ENCODE results near the gene PRDM16. TPM values are rescaled to one million over a fixed set of nuclear protein-coding genes. Genes with fewer than 3 reads are reported as not detected.

The PRDM16 gene
- total and polyA plus RNA-seq, 2 of the 4 experiments (the other 2 are of a cell fraction) = 0.02 TPM; not detected in 1

DNA sequence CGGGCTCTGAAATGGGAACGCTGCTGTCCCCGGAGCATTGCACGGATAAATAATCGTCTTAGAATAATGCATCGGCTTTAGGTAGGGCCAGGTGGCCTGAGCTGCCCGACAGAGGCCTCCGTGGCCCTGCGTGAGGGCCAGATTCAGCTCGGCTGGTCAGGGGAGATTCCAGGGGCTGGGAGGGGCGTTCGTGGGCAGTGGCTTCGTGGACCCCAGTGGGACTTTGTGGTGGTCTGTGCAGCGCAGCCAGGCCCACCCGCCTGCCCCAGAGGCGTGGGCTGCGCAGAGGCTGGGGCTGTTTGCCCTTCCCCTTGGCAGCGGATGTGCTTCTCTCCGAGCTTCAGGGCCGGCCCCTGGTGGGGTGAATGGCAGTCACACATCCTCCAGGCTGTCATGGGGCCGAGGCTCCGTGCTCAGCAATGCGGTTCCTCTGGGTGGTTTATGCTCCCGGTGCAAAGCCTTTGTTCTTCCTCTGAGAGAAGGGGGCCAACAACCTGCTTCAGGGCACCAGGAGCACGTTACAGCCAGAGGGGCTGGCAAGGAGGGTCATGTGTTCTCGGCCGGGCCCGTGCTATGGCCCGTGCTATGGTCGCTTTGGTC is 104.5 kb downstream of the PRDM16 start:
- no peaks in the 10 kb centered on the region for H3K36me3 ChIP-seq (ENCODE audit: control insufficient read depth, insufficient read depth, low read length)
- DNase-seq (no peak), ATAC-seq (ENCODE audit: low read depth) (no peak)
- ChIA-PET CTCF (no interaction called here), POLR2A (ENCODE audit: unreplicated experiment) (no interaction called here)
- no peak overlapping the region for H3K4me2 ChIP-seq (ENCODE audit: low read depth, low read length)
- no peak overlapping the region for H3K18ac ChIP-seq (ENCODE audit: low read depth, low read length)
- intact Hi-C loops (cut with micrococcal nuclease) = no loop called here
- H3K27me3 ChIP-seq (ENCODE audit: control insufficient read depth, insufficient read depth, low read length) = no peaks in the 10 kb centered on the region
- H3K23ac ChIP-seq (ENCODE audit: low read depth, low read length) = no peak overlapping the region
- no peak overlapping the region for H4K8ac ChIP-seq (ENCODE audit: low read depth in 2 of 2, low read length in 2 of 2)
- H3K9me3 ChIP-seq (ENCODE audit: control insufficient read depth, insufficient read depth, low read length) = peaks cover 29% of the 10 kb centered on the region
- in situ Hi-C loops (cut with MboI; ENCODE audit: low sequenced_read_pairs) = loop anchor here (10.0 kb wide), 1 partner anchor 61 kb away; no protein-coding TSS in a partner anchor
- H2AFZ ChIP-seq (replicated peaks; ENCODE audit: low read length, poor library complexity) = no peak overlapping the region
- no peak overlapping the region for H4K5ac ChIP-seq (ENCODE audit: low read depth, low read length)
- no peaks in the 10 kb centered on the region for H3K9me1 ChIP-seq (ENCODE audit: insufficient read depth, low read length)
- no peak overlapping the region for H2BK5ac ChIP-seq (ENCODE audit: low read depth, low read length, poor library complexity, severe bottlenecking)
- no TSS peak for BruUV-seq (replicated peaks)
- no peak overlapping the region for H3K56ac ChIP-seq (ENCODE audit: extremely low read depth, insufficient read depth, low read length)
- H3K79me1 ChIP-seq (ENCODE audit: low read depth in 1 of 2, low read length in 2 of 2) = no peaks in the 10 kb centered on the region
- no peak overlapping the region for H2BK15ac ChIP-seq (ENCODE audit: low read depth, low read length)
- peaks cover 6% of the 10 kb centered on the region; the same call in 1 of the 2 replicates for H3K4me1 ChIP-seq (ENCODE audit: control insufficient read depth, insufficient read depth, low read length)
- H2BK20ac ChIP-seq (ENCODE audit: low read depth, low read length) = no peak overlapping the region
- H3K9ac ChIP-seq (ENCODE audit: low read depth, low read length) = no peak overlapping the region
- no peak overlapping the region for H3K4ac ChIP-seq (ENCODE audit: low read depth, low read length)
- no peak overlapping the region for H3K4me3 ChIP-seq (ENCODE audit: insufficient read depth, low read depth, low read length)
- no peak overlapping the region for H2AK5ac ChIP-seq (ENCODE audit: low read depth, low read length)
- 79% methylated on average over 22 of the region's 30 CpGs; no CpG with 5 or more reads in 1 of the 2 experiments for WGBS, 2 experiments (ENCODE audit: extremely low coverage in 2 of 2, insufficient read length in 1 of 2)
- dilution Hi-C loops (cut with HindIII; ENCODE audit: low sequenced_read_pairs, unreplicated experiment) = no loop called here
- H2BK120ac ChIP-seq (ENCODE audit: low read depth, low read length) = no peak overlapping the region
- no peaks in the 10 kb centered on the region for H4K20me1 ChIP-seq (ENCODE audit: insufficient read depth, low read length)
- H2AK9ac ChIP-seq (replicated peaks; ENCODE audit: low read depth, low read length, poor library complexity) = no peak overlapping the region
- no peak overlapping the region for H3K14ac ChIP-seq (replicated peaks; ENCODE audit: low read depth, low read length)
- no peak overlapping the region for H3K27ac ChIP-seq (ENCODE audit: insufficient read depth, low read length)
- no peak for TF ChIP-seq FOS (IDR thresholded peaks at IDR 0.05; ENCODE audit: low read depth, low read length)
- TF ChIP-seq, protein P1, sequence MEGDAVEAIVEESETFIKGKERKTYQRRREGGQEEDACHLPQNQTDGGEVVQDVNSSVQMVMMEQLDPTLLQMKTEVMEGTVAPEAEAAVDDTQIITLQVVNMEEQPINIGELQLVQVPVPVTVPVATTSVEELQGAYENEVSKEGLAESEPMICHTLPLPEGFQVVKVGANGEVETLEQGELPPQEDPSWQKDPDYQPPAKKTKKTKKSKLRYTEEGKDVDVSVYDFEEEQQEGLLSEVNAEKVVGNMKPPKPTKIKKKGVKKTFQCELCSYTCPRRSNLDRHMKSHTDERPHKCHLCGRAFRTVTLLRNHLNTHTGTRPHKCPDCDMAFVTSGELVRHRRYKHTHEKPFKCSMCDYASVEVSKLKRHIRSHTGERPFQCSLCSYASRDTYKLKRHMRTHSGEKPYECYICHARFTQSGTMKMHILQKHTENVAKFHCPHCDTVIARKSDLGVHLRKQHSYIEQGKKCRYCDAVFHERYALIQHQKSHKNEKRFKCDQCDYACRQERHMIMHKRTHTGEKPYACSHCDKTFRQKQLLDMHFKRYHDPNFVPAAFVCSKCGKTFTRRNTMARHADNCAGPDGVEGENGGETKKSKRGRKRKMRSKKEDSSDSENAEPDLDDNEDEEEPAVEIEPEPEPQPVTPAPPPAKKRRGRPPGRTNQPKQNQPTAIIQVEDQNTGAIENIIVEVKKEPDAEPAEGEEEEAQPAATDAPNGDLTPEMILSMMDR (conservative IDR thresholded peaks at IDR 0.05; ENCODE audit: low read depth, low read length) = no peak
- TF ChIP-seq RFX5 (IDR thresholded peaks at IDR 0.05; ENCODE audit: low read depth, low read length) = no peak
- TF ChIP-seq, protein P2, sequence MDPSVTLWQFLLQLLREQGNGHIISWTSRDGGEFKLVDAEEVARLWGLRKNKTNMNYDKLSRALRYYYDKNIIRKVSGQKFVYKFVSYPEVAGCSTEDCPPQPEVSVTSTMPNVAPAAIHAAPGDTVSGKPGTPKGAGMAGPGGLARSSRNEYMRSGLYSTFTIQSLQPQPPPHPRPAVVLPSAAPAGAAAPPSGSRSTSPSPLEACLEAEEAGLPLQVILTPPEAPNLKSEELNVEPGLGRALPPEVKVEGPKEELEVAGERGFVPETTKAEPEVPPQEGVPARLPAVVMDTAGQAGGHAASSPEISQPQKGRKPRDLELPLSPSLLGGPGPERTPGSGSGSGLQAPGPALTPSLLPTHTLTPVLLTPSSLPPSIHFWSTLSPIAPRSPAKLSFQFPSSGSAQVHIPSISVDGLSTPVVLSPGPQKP (IDR thresholded peaks at IDR 0.05; ENCODE audit: borderline replicate concordance, low read depth, low read length) = no peak
- no peak for TF ChIP-seq USF2 (IDR thresholded peaks at IDR 0.05; ENCODE audit: low read depth, low read length)
- TF ChIP-seq MAFK (IDR thresholded peaks at IDR 0.05; ENCODE audit: low read depth, low read length) = no peak
- TF ChIP-seq NFE2L2 (IDR thresholded peaks at IDR 0.05; ENCODE audit: low read depth, low read length) = no peak
- TF ChIP-seq CEBPB (IDR thresholded peaks at IDR 0.05; ENCODE audit: low read depth, low read length) = no peak
- H4K91ac ChIP-seq (ENCODE audit: insufficient read depth, low read depth, low read length) = no peak overlapping the region
